ENCODE measurements around the gene ANKRD34A. TPM values are rescaled to one million over a fixed set of nuclear protein-coding genes. Genes with fewer than 3 reads are reported as not detected.

ANKRD34A gene
- total RNA-seq, 4 donors from 2014 or later = 0.39 to 2.4 (median 1.3) TPM

GRCh38 chr1:145996433-145997015 lies 32.1 kb upstream of the ANKRD34A start, which contains the start of gene TXNIP:
TSS of gene TXNIP (minus strand) at chr1:145996579. CDS start at chr1:145996266, 313 bp downstream.
- Histone ChIP-seq H3K27me3 (no peaks in the 10 kb centered on the region), H3K4me1 (peaks cover 0 to 45% (median 24%) of the 10 kb centered on the region in 4 donors), H3K36me3 (peaks cover 22 to 37% (median 32%) of the 10 kb centered on the region in 3 donors), H3K4me3 (peak within 1 kb of the TSS; percentile 67 to 97 (median 78)), H3K27ac (peak within 1 kb of the TSS; percentile 94 to 99 (median 97)), H3K9me3 (no peaks in the 10 kb centered on the region)
- 0% methylated on average over 30 of the region's 30 CpGs for WGBS, 2 donors
- DNase-seq (ENCODE audit: low spot score in 2 of 2) = peak; percentile 98 to 99
- TF ChIP-seq POLR2A (IDR thresholded peaks at IDR 0.05) = peak; percentile 92 to 94
- peak; percentile 93 to 100 for TF ChIP-seq EP300 (IDR thresholded peaks at IDR 0.05)
- peak in 1 of 5 experiments; percentile 26 for TF ChIP-seq CTCF (IDR thresholded peaks at IDR 0.05)

GRCh38 chr1:145995964-145996432 lies 31.6 kb upstream of the ANKRD34A start:
- Histone ChIP-seq H3K27ac (peak overlapping the region; percentile 94 to 99 (median 97)), H3K4me3 (peak overlapping the region; percentile 67 to 97 (median 78)), H3K4me1 (peaks cover 0 to 45% (median 21%) of the 10 kb centered on the region in 4 donors), H3K36me3 (peaks cover 22 to 37% (median 32%) of the 10 kb centered on the region in 3 donors), H3K27me3 (no peaks in the 10 kb centered on the region), H3K9me3 (no peaks in the 10 kb centered on the region)
- 0 to 1% methylated on average over 13 of the region's 13 CpGs for WGBS, 2 donors
- no peak for DNase-seq (ENCODE audit: low spot score in 2 of 2)
- no peak for TF ChIP-seq POLR2A (IDR thresholded peaks at IDR 0.05)
- no peak for TF ChIP-seq EP300 (IDR thresholded peaks at IDR 0.05)
- no peak for TF ChIP-seq CTCF (IDR thresholded peaks at IDR 0.05)

GRCh38 chr1:145995148-145995881 lies 30.9 kb upstream of the ANKRD34A start:
- peaks cover 0 to 46% (median 21%) of the 10 kb centered on the region in 4 donors for H3K4me1 ChIP-seq
- no peak for DNase-seq (ENCODE audit: low spot score in 2 of 2)
- 1% methylated on average over 8 of the region's 8 CpGs for WGBS, 2 donors

GRCh38 chr1:145994391-145995120 lies 30.2 kb upstream of the ANKRD34A start:
- peaks cover 0 to 44% (median 17%) of the 10 kb centered on the region in 4 donors for H3K4me1 ChIP-seq

More at GRCh38 chr1:145995148-145995881, 30.9 kb upstream of the ANKRD34A start:
- Histone ChIP-seq H3K27ac (peak overlapping the region; percentile 94 to 99 (median 97)), H3K27me3 (no peaks in the 10 kb centered on the region), H3K4me3 (peak overlapping the region; percentile 67 to 97 (median 78)), H3K9me3 (no peaks in the 10 kb centered on the region), H3K36me3 (peaks cover 22 to 37% (median 32%) of the 10 kb centered on the region in 3 donors)
- TF ChIP-seq POLR2A (IDR thresholded peaks at IDR 0.05) (no peak), EP300 (IDR thresholded peaks at IDR 0.05) (peak in 1 of 2 donors; percentile 1), CTCF (IDR thresholded peaks at IDR 0.05) (no peak)

More at GRCh38 chr1:145994391-145995120, 30.2 kb upstream of the ANKRD34A start:
- WGBS, 2 donors = 10 to 13% methylated on average over 10 of the region's 10 CpGs
- Histone ChIP-seq H3K36me3 (peaks cover 22 to 37% (median 32%) of the 10 kb centered on the region in 3 donors), H3K27me3 (no peaks in the 10 kb centered on the region), H3K27ac (peak overlapping the region; percentile 94 to 99 (median 97)), H3K4me3 (peak overlapping the region; percentile 67 to 97 (median 78)), H3K9me3 (no peaks in the 10 kb centered on the region)
- DNase-seq (ENCODE audit: low spot score in 2 of 2) = no peak
- TF ChIP-seq CTCF (IDR thresholded peaks at IDR 0.05) = no peak
- TF ChIP-seq POLR2A (IDR thresholded peaks at IDR 0.05) = peak in 1 of 2 donors; percentile 5
- peak in 1 of 2 donors; percentile 82 for TF ChIP-seq EP300 (IDR thresholded peaks at IDR 0.05)

Measured in tibial nerve (tissue), 4 donors.